ENCODE measurements around the gene CTXN2. TPM values are rescaled to one million over a fixed set of nuclear protein-coding genes. Genes with fewer than 3 reads are reported as not detected.

CTXN2 gene
- total RNA-seq, 1 donor from 2014 or later: not detected

DNA sequence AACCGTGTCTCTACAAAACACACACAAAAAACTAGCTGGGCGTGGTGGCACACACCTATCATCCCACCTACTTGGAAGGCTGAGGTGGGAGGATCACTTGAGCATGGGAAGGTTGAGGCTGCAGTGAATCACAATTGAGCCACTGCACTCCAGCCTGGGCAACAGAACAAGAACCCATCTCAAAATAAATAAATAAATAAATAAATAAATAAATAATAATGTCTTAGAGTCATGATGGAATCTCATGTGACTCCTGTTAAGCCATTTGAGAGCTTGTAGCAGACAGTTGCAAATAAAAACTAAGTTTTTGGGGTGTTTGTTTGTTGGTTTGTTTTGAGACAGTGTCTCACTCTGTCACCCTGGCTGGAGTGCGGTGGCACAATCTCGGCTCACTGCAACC, 47.9 kb downstream of the CTXN2 start:
- ATAC-seq (no peak), DNase-seq (no peak)
- no peak overlapping the region for H3K27ac ChIP-seq
- intact Hi-C loops (cut with DNase I): no loop called here
- no peak overlapping the region for H3K4me3 ChIP-seq
- H3K36me3 ChIP-seq: no peaks in the 10 kb centered on the region
- TF ChIP-seq, protein P1, sequence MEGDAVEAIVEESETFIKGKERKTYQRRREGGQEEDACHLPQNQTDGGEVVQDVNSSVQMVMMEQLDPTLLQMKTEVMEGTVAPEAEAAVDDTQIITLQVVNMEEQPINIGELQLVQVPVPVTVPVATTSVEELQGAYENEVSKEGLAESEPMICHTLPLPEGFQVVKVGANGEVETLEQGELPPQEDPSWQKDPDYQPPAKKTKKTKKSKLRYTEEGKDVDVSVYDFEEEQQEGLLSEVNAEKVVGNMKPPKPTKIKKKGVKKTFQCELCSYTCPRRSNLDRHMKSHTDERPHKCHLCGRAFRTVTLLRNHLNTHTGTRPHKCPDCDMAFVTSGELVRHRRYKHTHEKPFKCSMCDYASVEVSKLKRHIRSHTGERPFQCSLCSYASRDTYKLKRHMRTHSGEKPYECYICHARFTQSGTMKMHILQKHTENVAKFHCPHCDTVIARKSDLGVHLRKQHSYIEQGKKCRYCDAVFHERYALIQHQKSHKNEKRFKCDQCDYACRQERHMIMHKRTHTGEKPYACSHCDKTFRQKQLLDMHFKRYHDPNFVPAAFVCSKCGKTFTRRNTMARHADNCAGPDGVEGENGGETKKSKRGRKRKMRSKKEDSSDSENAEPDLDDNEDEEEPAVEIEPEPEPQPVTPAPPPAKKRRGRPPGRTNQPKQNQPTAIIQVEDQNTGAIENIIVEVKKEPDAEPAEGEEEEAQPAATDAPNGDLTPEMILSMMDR (IDR thresholded peaks at IDR 0.05): no peak
- H3K4me1 ChIP-seq: no peaks in the 10 kb centered on the region
- no peaks in the 10 kb centered on the region for H3K27me3 ChIP-seq (ENCODE audit: low read depth)
- H3K9me3 ChIP-seq: no peaks in the 10 kb centered on the region

DNA sequence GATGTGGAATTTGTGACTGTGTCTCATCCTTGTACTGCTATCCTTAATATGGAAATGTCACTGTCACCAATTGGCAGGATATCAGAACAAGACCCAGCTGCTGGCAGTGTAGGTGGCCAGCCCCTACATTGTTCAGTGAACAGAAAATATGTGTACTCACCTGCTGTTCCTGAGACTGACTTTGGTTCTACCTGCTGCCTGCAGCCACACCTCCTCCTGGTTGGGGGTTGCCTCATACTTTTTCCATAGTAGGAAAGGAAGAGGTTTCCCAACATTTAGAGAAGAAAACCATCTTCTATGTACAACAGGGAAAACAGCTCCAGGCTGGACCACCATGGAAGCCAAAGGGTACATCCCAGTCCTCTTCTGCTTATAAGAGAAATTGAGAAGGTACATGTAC, 50.5 kb downstream of the CTXN2 start:
- no peaks in the 10 kb centered on the region for H3K36me3 ChIP-seq
- TF ChIP-seq, protein P1 (IDR thresholded peaks at IDR 0.05): no peak
- intact Hi-C loops (cut with DNase I): no loop called here
- ATAC-seq: no peak
- no peak overlapping the region for H3K27ac ChIP-seq
- H3K9me3 ChIP-seq: no peaks in the 10 kb centered on the region
- no peaks in the 10 kb centered on the region for H3K27me3 ChIP-seq (ENCODE audit: low read depth)
- no peaks in the 10 kb centered on the region for H3K4me1 ChIP-seq
- H3K4me3 ChIP-seq: no peak overlapping the region
- DNase-seq: no peak

DNA sequence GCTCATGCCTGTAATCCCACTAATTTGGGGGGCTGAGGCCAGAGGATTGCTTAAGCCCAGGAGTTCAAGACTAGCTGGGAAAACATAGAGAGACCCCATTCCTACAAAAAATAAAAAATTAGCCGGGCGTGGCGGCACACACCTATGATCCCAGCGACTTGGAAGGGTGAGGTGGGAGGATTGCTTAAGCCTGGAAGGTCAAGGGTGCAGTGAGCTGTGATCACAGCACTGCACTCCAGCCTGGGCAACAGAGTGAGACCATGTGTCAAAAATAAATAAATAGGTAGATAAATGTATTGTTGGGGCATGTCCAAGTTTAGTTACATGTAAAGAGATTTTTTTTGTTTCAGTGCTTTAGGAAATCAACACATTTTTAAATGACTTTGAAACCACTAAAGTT, 51.1 kb downstream of the CTXN2 start:
- Histone ChIP-seq H3K27ac (no peak overlapping the region), H3K4me1 (no peaks in the 10 kb centered on the region), H3K9me3 (no peaks in the 10 kb centered on the region), H3K4me3 (no peak overlapping the region), H3K27me3 (ENCODE audit: low read depth) (no peaks in the 10 kb centered on the region), H3K36me3 (no peaks in the 10 kb centered on the region)
- DNase-seq: no peak
- TF ChIP-seq, protein P1 (IDR thresholded peaks at IDR 0.05): no peak
- intact Hi-C loops (cut with DNase I): no loop called here
- no peak for ATAC-seq

DNA sequence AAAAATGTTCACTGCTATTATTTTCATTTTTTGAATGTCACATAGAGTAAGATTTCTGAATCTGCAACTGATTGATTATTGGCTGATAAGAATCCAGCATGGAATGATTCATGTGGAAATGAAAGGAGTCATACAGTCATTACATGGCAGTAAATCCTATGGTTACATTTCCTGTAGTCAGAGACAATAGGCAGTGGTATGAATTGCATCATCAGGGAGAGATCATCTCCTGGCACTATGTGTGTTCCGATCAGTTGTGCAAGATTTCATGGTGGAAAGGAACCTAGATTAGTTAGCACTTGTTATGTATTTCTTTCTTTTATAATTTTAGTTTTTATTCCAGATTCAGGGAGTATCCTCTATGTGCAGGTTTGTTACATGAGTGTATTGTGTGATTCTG, 53.5 kb downstream of the CTXN2 start:
- no peaks in the 10 kb centered on the region for H3K27me3 ChIP-seq (ENCODE audit: low read depth)
- intact Hi-C loops (cut with DNase I): no loop called here
- no peak overlapping the region for H3K27ac ChIP-seq
- DNase-seq (no peak), ATAC-seq (no peak)
- no peaks in the 10 kb centered on the region for H3K9me3 ChIP-seq
- H3K4me1 ChIP-seq: no peaks in the 10 kb centered on the region
- no peak overlapping the region for H3K4me3 ChIP-seq
- TF ChIP-seq, protein P1 (IDR thresholded peaks at IDR 0.05): no peak
- H3K36me3 ChIP-seq: no peaks in the 10 kb centered on the region

GRCh38 chr15:48248414-48248813, 56.9 kb downstream of the CTXN2 start:
- Histone ChIP-seq H3K4me1 (no peaks in the 10 kb centered on the region), H3K4me3 (no peak overlapping the region), H3K27me3 (ENCODE audit: low read depth) (no peaks in the 10 kb centered on the region), H3K27ac (no peak overlapping the region), H3K9me3 (no peaks in the 10 kb centered on the region), H3K36me3 (no peaks in the 10 kb centered on the region)
- intact Hi-C loops (cut with DNase I): no loop called here
- no peak for DNase-seq
- TF ChIP-seq, protein P1 (IDR thresholded peaks at IDR 0.05): no peak
- no peak for ATAC-seq

- intact Hi-C loops (cut with DNase I): no loop called here
- ATAC-seq: peak in 1 of 2 donors; percentile 34
- Histone ChIP-seq H3K36me3 (no peaks in the 10 kb centered on the region), H3K27ac (no peak overlapping the region), H3K27me3 (ENCODE audit: low read depth) (no peaks in the 10 kb centered on the region), H3K4me1 (no peaks in the 10 kb centered on the region), H3K9me3 (no peaks in the 10 kb centered on the region), H3K4me3 (no peak overlapping the region)
- no peak for DNase-seq
- TF ChIP-seq, protein P1 (IDR thresholded peaks at IDR 0.05): peak; percentile 46
Observed at GRCh38 chr15:48250640-48251076, 59.2 kb downstream of the CTXN2 start.
